ENCODE data around the gene GPSM1.
"Not testable (repeated sequence)": the region's sequence is repeated elsewhere in the genome, so short reads cannot be mapped to it uniquely, and the experiment has no call there.

DNA sequence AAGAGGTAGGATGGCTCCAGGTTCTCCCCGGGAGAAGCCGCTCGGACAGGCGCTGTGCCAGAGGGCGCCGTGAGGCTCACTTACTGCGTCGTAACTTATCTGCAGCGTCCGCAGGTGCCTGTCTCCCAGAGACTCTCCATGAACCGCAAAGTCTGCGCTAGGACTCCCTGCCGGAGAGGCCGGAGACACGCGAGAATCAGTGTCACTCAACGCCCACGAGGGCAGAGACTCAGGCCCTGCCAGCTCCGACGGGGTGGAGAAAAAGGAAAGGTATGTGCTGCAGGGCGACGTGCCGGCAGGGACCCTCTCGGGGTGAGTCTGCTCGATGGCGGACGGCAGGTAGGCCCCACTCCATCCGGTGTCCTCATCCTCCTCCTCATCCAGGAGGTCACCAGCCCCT, 79.7 kb downstream of the GPSM1 start:
- TF ChIP-seq, protein P1, sequence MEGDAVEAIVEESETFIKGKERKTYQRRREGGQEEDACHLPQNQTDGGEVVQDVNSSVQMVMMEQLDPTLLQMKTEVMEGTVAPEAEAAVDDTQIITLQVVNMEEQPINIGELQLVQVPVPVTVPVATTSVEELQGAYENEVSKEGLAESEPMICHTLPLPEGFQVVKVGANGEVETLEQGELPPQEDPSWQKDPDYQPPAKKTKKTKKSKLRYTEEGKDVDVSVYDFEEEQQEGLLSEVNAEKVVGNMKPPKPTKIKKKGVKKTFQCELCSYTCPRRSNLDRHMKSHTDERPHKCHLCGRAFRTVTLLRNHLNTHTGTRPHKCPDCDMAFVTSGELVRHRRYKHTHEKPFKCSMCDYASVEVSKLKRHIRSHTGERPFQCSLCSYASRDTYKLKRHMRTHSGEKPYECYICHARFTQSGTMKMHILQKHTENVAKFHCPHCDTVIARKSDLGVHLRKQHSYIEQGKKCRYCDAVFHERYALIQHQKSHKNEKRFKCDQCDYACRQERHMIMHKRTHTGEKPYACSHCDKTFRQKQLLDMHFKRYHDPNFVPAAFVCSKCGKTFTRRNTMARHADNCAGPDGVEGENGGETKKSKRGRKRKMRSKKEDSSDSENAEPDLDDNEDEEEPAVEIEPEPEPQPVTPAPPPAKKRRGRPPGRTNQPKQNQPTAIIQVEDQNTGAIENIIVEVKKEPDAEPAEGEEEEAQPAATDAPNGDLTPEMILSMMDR (IDR thresholded peaks at IDR 0.05) = not testable (repeated sequence)
- not testable (repeated sequence) for TF ChIP-seq ZFX (IDR thresholded peaks at IDR 0.05; ENCODE audit: borderline replicate concordance)

All from 22Rv1 (cell line).